ENCODE data around the gene ZNF100.
"Not testable (repeated sequence)": the region's sequence is repeated elsewhere in the genome, so short reads cannot be mapped to it uniquely, and the experiment has no call there.

The ZNF100 gene

DNA sequence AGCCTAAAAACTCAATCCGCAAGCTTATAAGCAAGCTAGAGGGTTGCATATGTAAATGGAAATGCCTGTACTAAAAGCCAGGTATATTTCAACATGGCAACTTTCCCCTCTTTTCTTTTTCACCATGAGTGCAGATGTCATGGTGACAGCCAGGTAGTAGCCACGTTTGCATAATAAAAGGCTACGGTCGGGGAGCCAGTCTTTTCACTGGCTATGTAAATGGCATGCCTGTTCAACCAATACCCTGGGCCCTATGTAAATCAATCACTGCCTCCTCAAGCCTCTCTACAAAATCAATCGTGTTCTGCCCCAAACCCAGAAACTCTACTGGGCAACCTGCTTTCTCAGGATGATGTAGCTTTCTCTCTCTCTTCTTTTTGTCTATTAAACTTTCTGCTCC is 87.4 kb downstream of the ZNF100 start:
- H3K36me3 ChIP-seq (ENCODE audit: control insufficient read depth in 2 of 2, insufficient read depth in 2 of 2, low read length in 2 of 2): no peaks in the 10 kb centered on the region
- no peaks in the 10 kb centered on the region for H3K27me3 ChIP-seq (ENCODE audit: control insufficient read depth in 2 of 2, insufficient read depth in 2 of 2, low read length in 2 of 2)
- H3K9me3 ChIP-seq (ENCODE audit: control insufficient read depth in 2 of 2, low read length in 2 of 2): peaks cover 3 to 5% of the 10 kb centered on the region in 2 donors
- no peak overlapping the region for H3K4me3 ChIP-seq (ENCODE audit: low read length in 2 of 2)
- H3K27ac ChIP-seq (ENCODE audit: low read depth in 2 of 2, low read length in 2 of 2): no peak overlapping the region
- H3K4me1 ChIP-seq (ENCODE audit: control insufficient read depth in 2 of 2, insufficient read depth in 2 of 2, low read length in 2 of 2): no peaks in the 10 kb centered on the region
- H3K9ac ChIP-seq (ENCODE audit: low read depth in 1 of 2, low read length in 2 of 2): no peak overlapping the region

DNA sequence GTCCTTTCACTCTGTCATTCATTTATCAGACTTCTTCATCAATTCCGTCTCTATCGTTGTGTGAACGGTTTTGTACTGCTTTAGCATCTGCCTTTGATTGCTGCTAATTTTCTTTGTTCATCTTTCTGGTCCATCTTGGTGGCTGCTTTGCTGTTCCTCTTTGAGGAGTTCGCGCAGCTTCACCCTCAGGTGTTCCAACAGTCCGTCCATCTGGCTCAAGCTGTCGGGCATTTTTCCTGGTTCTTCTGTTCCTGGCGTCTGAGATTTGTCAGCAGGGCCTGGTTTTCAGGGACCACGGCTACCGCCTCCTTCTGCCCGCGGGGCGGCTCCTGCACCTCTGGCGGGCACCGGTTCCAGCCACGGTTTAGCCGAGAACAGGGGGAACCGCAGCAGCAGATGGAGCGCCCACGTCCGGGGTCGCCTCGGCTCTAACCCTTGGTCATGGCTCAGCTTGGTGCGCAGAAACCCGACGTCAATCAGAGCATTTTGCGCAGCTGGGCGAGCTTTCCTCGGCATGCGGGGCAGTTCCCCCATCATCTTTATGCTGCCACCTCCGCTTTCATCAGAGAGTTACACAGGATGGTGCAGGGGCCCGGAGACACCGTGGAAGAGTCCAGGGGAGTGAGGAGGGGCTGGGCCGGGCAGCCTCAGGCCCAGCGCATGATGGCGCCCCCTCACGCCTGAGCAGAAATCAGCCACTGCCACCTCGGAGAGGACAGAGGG is 89.5 kb downstream of the ZNF100 start:
- Histone ChIP-seq H3K4me1 (ENCODE audit: control insufficient read depth in 2 of 2, insufficient read depth in 2 of 2, low read length in 2 of 2) (no peaks in the 10 kb centered on the region), H3K27me3 (ENCODE audit: control insufficient read depth in 2 of 2, insufficient read depth in 2 of 2, low read length in 2 of 2) (no peaks in the 10 kb centered on the region), H3K36me3 (ENCODE audit: control insufficient read depth in 2 of 2, insufficient read depth in 2 of 2, low read length in 2 of 2) (no peaks in the 10 kb centered on the region), H3K9me3 (ENCODE audit: control insufficient read depth in 2 of 2, low read length in 2 of 2) (peaks cover 0 to 5% of the 10 kb centered on the region in 2 donors), H3K4me3 (ENCODE audit: low read length in 2 of 2) (no peak overlapping the region), H3K9ac (ENCODE audit: low read depth in 1 of 2, low read length in 2 of 2) (no peak overlapping the region), H3K27ac (ENCODE audit: low read depth in 2 of 2, low read length in 2 of 2) (no peak overlapping the region)

DNA sequence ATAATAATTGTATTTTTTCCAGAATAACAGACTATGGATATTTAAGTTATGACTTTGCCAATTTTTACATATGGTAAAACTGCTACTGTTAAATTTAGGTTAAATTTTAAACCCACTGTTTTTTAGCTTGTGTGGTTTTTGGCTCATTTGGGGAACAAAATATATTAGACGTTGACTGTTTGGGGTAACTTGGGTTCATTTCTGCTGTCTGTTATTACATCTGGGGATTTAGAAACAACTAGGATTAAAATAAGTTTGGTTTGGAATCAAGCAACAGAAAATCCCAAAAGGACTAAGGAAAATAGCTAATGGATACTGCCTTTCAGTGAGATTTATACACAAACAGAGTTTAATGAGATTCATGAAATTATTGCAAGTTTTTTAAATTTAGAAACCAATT is 92.9 kb downstream of the ZNF100 start:
- no peaks in the 10 kb centered on the region for H3K9me3 ChIP-seq (ENCODE audit: control insufficient read depth in 2 of 2, low read length in 2 of 2)
- no peaks in the 10 kb centered on the region for H3K4me1 ChIP-seq (ENCODE audit: control insufficient read depth in 2 of 2, insufficient read depth in 2 of 2, low read length in 2 of 2)
- H3K36me3 ChIP-seq (ENCODE audit: control insufficient read depth in 2 of 2, insufficient read depth in 2 of 2, low read length in 2 of 2): no peaks in the 10 kb centered on the region
- H3K27me3 ChIP-seq (ENCODE audit: control insufficient read depth in 2 of 2, insufficient read depth in 2 of 2, low read length in 2 of 2): no peaks in the 10 kb centered on the region
- no peak overlapping the region for H3K4me3 ChIP-seq (ENCODE audit: low read length in 2 of 2)
- H3K27ac ChIP-seq (ENCODE audit: low read depth in 2 of 2, low read length in 2 of 2): no peak overlapping the region
- H3K9ac ChIP-seq (ENCODE audit: low read depth in 1 of 2, low read length in 2 of 2): no peak overlapping the region

DNA sequence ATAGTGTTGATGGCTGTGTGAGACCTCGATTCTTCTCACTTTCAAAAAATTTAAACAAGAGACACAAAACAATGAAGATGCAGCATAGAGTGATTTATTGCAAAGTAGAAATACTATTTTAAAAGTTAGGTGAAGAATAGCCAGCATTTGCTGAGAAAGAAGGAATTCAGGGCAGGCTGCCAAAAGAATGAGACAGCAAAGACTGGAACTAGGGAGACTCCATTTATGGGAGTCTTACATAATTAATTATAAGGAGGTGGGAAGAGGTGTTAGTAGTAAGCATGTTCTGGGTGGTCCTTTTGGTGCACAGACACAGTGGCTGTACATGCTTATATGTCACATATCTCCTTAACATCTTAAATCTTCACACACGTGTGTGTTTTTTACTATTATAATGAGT is 93.9 kb downstream of the ZNF100 start:
- not testable (repeated sequence) for H3K9ac ChIP-seq (ENCODE audit: low read depth in 1 of 2, low read length in 2 of 2); H3K4me1 ChIP-seq (ENCODE audit: control insufficient read depth in 2 of 2, insufficient read depth in 2 of 2, low read length in 2 of 2); H3K9me3 ChIP-seq (ENCODE audit: control insufficient read depth in 2 of 2, low read length in 2 of 2); H3K4me3 ChIP-seq (ENCODE audit: low read length in 2 of 2); H3K27me3 ChIP-seq (ENCODE audit: control insufficient read depth in 2 of 2, insufficient read depth in 2 of 2, low read length in 2 of 2); H3K27ac ChIP-seq (ENCODE audit: low read depth in 2 of 2, low read length in 2 of 2); H3K36me3 ChIP-seq (ENCODE audit: control insufficient read depth in 2 of 2, insufficient read depth in 2 of 2, low read length in 2 of 2)
